HG03378 (cell line): ENCODE data around the gene MEIOSIN.
A peak's percentile ranks its signal among the peaks of the same experiment; 100 is the strongest.

Source experiments
- ATAC-seq: cut with Tn5 transposase; IDR thresholded peaks from one replicate; pipeline ENCODE4 v1.9.1; 2021; ENCODE audit warnings: mild to moderate bottlenecking, moderate library complexity; ENCODE audit not compliant: unreplicated experiment

The MEIOSIN gene

GRCh38 chr19:45763691-45764294 lies 30.6 kb downstream of the MEIOSIN start:
- ATAC-seq, result no peak

- ATAC-seq, result no peak
Measured at GRCh38 chr19:45764475-45764874, 31.2 kb downstream of the MEIOSIN start.

- ATAC-seq, result no peak
Measured at GRCh38 chr19:45764945-45765701, 31.9 kb downstream of the MEIOSIN start.

GRCh38 chr19:45765702-45766295 lies 32.6 kb downstream of the MEIOSIN start:
- no peak for ATAC-seq

GRCh38 chr19:45766296-45766868 lies 33.1 kb downstream of the MEIOSIN start:
- ATAC-seq, result no peak

- ATAC-seq, result no peak
Measured at GRCh38 chr19:45766869-45767346, 33.7 kb downstream of the MEIOSIN start.

GRCh38 chr19:45767410-45767880 lies 34.2 kb downstream of the MEIOSIN start:
- no peak for ATAC-seq

GRCh38 chr19:45767881-45768654 lies 34.8 kb downstream of the MEIOSIN start:
- ATAC-seq, result no peak

- ATAC-seq, result no peak
Measured at GRCh38 chr19:45768655-45768983, 35.4 kb downstream of the MEIOSIN start.

GRCh38 chr19:45768984-45769782 lies 35.9 kb downstream of the MEIOSIN start, which contains the start of gene SIX5:
Gene SIX5, minus strand, starts transcription at chr19:45769252. Its CDS starts 408 bp downstream, at chr19:45768844.
- peak; percentile 44 for ATAC-seq

GRCh38 chr19:45769821-45770191 lies 36.6 kb downstream of the MEIOSIN start:
- ATAC-seq, result peak; percentile 19

GRCh38 chr19:45770192-45771101 lies 37.2 kb downstream of the MEIOSIN start:
- peak; percentile 52 for ATAC-seq

- ATAC-seq, result no peak
Measured at GRCh38 chr19:45771311-45771933, 38.2 kb downstream of the MEIOSIN start.

- ATAC-seq, result no peak
Measured at GRCh38 chr19:45772130-45772840, 39.0 kb downstream of the MEIOSIN start.

- no peak for ATAC-seq
Measured at GRCh38 chr19:45772912-45773311, 39.7 kb downstream of the MEIOSIN start.

- ATAC-seq, result no peak
Measured at GRCh38 chr19:45773384-45773783, 40.1 kb downstream of the MEIOSIN start.

- ATAC-seq, result no peak
Measured at GRCh38 chr19:45774765-45775164, 41.5 kb downstream of the MEIOSIN start.

GRCh38 chr19:45777395-45777961 lies 44.2 kb downstream of the MEIOSIN start:
- ATAC-seq, result no peak
